ENCODE results near the gene KCND3.

DNA sequence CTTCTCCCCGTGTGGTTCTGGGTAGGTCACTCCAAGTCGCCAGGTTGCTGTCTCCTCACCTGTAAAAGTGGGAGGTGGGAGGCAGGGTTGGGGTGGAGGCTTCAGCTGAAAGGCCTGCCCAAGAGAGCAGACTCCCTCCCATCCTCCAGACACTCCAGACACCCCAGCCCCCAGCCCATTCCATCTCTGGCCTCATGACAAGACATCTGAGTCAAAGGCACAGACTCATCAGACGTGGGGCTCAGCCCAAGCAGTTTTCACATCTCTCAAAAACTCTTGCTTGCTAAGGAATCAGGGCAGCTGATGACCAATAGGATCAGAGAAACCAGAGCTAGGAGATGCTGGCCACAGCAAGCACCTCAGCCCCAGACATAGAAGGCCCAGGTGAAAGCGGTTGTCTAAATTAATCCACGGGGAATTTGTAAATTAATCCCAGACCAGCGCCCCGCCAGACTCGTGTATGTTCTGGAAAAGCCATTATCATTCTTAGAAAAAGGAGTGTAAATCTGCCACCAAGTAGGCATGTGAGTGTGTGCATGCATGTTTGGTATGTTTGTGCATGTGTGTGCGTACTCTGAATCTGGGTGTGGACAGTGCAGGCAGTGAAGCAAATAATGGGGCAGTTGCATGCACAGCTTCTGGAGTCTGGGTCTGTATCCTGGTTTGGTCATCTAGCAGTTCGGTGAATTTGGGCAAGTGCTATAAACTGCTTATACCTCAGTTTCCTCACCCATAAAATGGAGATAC is 55.2 kb downstream of the KCND3 start:
- TF ChIP-seq CTCF (IDR thresholded peaks at IDR 0.05; ENCODE audit: low read length) (no peak), EZH2 (IDR thresholded peaks at IDR 0.05; ENCODE audit: borderline replicate concordance, low read length) (no peak)
